NB4 (cell line): ENCODE data around the gene HIF1A.

ENCODE experiments used
- DNase-seq: peaks from one replicate; pipeline ENCODE4 v3.0.0; 2010; ENCODE audit warnings: low read depth
- H3K4me3 ChIP-seq: one replicate; pipeline ENCODE4 v1.5.1; 2011; ENCODE audit warnings: mild to moderate bottlenecking, low read depth, low read length, moderate library complexity
- MYC ChIP-seq: IDR thresholded peaks from 2 replicates; pipeline ENCODE4 v1.6.1; 2011; ENCODE audit warnings: low read depth, low read length
- POLR2A ChIP-seq: IDR thresholded peaks from 2 replicates; pipeline ENCODE4 v1.6.1; 2011; ENCODE audit warnings: mild to moderate bottlenecking; ENCODE audit not compliant: insufficient read length; ENCODE audit errors: extremely low read depth
- TF ChIP-seq, protein P1 (sequence below): IDR thresholded peaks from 2 replicates; pipeline ENCODE4 v1.6.1; 2011; ENCODE audit warnings: low read depth, low read length
- TF ChIP-seq, protein P2 (sequence below): IDR thresholded peaks from one replicate; pipeline ENCODE4 v1.5.1; 2012; ENCODE audit warnings: low read depth, low read length

HIF1A gene

DNA sequence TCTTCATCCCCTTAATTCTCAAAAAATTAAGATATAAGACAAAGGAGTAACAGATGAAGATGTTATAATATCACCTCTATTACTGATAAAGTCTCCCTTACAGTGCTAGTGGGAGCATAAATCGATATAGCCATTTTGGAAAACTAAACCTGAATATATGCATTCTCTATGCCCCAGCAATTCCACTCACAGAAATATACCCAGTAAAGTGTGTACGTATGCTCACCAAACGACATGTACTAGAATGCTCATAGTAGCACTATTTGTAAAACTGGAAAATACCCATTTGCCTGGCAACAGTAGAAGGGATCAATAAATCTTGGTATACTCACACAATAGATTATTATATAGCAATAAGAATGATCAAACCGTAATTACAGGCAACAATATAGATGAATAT is 44.0 kb upstream of the HIF1A start:
- no peak overlapping the region for H3K4me3 ChIP-seq
- no peak for DNase-seq
- TF ChIP-seq MYC, result no peak
- TF ChIP-seq, protein P1, sequence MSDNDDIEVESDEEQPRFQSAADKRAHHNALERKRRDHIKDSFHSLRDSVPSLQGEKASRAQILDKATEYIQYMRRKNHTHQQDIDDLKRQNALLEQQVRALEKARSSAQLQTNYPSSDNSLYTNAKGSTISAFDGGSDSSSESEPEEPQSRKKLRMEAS, result no peak
- TF ChIP-seq, protein P2, sequence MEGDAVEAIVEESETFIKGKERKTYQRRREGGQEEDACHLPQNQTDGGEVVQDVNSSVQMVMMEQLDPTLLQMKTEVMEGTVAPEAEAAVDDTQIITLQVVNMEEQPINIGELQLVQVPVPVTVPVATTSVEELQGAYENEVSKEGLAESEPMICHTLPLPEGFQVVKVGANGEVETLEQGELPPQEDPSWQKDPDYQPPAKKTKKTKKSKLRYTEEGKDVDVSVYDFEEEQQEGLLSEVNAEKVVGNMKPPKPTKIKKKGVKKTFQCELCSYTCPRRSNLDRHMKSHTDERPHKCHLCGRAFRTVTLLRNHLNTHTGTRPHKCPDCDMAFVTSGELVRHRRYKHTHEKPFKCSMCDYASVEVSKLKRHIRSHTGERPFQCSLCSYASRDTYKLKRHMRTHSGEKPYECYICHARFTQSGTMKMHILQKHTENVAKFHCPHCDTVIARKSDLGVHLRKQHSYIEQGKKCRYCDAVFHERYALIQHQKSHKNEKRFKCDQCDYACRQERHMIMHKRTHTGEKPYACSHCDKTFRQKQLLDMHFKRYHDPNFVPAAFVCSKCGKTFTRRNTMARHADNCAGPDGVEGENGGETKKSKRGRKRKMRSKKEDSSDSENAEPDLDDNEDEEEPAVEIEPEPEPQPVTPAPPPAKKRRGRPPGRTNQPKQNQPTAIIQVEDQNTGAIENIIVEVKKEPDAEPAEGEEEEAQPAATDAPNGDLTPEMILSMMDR, result no peak
- no peak for TF ChIP-seq POLR2A

DNA sequence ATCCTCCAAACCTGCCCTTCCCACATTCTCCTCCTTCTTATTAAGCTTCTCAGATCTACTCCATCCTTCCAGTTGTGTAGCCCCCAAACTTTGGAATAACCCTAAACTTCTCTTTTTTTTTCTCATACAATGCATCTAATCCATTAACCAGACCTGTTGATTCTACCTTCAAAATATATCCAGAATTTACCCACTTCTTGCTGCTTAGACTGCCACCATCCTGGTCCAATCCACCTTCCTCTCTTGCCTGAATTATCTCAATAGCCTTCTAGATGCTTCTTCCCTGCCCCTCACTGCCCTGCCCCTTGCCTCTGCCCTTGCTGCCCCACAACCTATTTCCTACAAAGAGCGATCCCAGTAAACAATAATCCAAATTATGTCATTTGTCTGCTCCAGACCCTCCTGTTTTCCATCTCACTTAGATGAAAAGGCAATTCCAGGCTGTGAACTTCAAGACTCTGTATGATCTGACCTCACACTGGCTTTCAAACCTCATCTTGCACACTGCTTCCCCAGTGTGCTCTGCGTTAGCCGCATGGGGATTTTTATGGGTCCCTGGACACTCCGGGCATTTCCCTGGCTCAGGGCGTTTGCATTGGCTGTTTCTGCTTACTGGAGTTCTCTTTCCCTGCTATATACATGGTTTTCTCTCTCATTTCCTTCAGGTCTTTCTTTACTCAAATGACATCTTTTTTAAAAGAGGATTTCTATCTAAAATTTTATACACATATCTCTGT is 42.6 kb upstream of the HIF1A start:
- no peak overlapping the region for H3K4me3 ChIP-seq
- DNase-seq, result peak; percentile 82
- TF ChIP-seq MYC (peak; percentile 18; the same call in 1 of the 2 replicates), POLR2A (no peak)
- TF ChIP-seq, protein P1, result 0 out of 2 replicates have a peak, but pooled peaks have one; percentile 28
- TF ChIP-seq, protein P2, result no peak

DNA sequence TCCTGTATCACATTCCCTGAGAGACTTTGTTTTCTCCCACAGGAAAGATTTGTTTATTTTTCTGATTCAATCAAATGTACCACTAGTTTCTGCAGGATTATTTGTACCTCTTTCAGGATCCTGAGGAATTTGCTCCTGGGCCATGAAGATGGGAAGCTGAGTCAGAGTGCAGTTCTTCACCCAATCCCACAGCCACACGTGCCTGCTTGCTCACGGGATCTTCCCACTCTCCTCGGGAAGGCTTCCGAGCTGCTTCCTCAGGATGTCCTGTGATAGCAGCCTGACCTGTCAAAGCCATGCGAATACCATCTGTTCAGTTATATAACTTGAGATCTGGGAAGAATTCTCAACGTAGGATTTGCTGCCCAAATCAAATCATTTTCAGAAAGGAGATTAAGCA is 41.8 kb upstream of the HIF1A start:
- TF ChIP-seq MYC, result no peak
- TF ChIP-seq, protein P1, result no peak
- TF ChIP-seq, protein P2, result no peak
- no peak for DNase-seq
- no peak overlapping the region for H3K4me3 ChIP-seq

DNA sequence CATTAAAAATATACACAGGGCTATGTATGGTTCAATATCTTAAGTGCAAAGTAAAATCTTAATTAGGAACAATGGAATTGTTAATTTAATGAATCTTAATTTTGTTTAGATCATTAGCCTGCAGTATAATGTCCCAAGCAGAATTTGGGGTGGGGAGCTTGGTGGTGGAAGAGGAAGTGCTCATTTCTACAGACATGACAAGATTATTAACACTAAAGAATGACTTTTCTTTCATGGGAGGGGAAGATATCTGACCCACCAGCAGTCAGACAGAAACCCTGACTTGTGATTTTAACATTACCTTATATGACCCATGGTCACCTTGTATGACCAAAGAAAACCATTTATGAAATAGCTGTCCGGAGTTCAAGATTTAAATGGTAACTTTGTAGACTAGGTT is 41.3 kb upstream of the HIF1A start:
- DNase-seq, result peak; percentile 24
- TF ChIP-seq, protein P2, result no peak
- TF ChIP-seq, protein P1, result no peak
- no peak for TF ChIP-seq POLR2A
- no peak for TF ChIP-seq MYC

DNA sequence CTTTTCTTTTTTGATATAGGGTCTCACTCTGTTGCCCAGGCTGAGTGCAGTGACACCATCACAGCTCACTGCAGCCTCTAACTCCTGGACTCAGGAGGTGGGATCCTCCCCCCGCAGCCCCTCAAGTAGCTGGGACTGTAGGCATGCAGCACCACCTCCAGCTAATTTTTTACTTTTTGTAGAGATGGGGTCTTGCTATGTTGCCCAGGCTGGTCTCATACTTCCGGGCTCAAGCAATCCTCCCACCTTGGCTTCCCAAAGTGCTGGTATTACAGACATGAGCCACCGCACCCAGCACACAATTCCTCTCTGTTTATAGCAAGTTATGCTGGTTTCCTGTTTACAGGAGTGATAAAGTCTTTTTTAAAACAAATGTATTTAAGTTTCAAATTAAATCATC is 39.5 kb upstream of the HIF1A start:
- no peak for DNase-seq
- H3K4me3 ChIP-seq, result no peak overlapping the region
- TF ChIP-seq, protein P1, result no peak
- TF ChIP-seq POLR2A (no peak), MYC (no peak)
- TF ChIP-seq, protein P2, result no peak

More for the DNA sequence above, 41.3 kb upstream of the HIF1A start:
- no peak overlapping the region for H3K4me3 ChIP-seq
